Gastrocnemius medialis (tissue), 4 donors: ENCODE data around the gene APLNR.

Experiments used
- POLR2A ChIP-seq, 2 donors: fragments of 450-650 bp; IDR thresholded peaks; one replicate each; pipeline ENCODE4 v1.6.1; 2017; ENCODE audit warnings: antibody characterized with exemption in 2 of 2, mild to moderate bottlenecking in 2 of 2, moderate library complexity in 2 of 2
- TF ChIP-seq, protein P1 (sequence below), 5 experiments: fragments of 450-650 bp in 3 of 5; fragments of 200-600 bp in 2 of 5; sonication (generic) in 2 of 5; IDR thresholded peaks in 4 of 5; conservative IDR thresholded peaks in 1 of 5; 1 replicate in 4 of 5; 2 replicates in 1 of 5; pipeline ENCODE4 v1.5.1; 2016 to 2019; ENCODE audit warnings: antibody characterized with exemption in 5 of 5, mild to moderate bottlenecking in 3 of 5, moderate library complexity in 3 of 5

DNA sequence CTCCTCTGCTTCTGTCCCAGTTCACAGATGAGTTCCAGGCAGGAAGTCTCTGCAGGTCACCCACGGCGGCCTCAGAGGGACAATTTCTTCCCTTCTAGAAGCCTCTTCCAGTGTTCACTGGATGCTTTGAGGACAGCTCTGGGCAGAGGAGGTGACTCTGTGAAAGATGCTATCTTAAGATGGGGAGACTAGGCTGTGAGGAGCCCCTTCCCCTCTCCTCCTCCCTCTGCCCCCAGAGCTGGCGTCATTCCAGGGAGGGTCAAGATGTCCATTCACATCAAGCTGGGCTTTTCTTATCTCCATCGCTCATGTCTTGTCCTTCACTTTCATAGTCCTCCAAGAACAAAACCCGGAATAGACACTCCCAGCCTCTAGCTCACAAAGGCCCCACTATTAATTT lies 3.3 kb downstream of the APLNR start:
- TF ChIP-seq, protein P1, sequence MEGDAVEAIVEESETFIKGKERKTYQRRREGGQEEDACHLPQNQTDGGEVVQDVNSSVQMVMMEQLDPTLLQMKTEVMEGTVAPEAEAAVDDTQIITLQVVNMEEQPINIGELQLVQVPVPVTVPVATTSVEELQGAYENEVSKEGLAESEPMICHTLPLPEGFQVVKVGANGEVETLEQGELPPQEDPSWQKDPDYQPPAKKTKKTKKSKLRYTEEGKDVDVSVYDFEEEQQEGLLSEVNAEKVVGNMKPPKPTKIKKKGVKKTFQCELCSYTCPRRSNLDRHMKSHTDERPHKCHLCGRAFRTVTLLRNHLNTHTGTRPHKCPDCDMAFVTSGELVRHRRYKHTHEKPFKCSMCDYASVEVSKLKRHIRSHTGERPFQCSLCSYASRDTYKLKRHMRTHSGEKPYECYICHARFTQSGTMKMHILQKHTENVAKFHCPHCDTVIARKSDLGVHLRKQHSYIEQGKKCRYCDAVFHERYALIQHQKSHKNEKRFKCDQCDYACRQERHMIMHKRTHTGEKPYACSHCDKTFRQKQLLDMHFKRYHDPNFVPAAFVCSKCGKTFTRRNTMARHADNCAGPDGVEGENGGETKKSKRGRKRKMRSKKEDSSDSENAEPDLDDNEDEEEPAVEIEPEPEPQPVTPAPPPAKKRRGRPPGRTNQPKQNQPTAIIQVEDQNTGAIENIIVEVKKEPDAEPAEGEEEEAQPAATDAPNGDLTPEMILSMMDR (IDR thresholded peaks at IDR 0.05 in 4 of 5, conservative IDR thresholded peaks at IDR 0.05 in 1 of 5), result no peak
- TF ChIP-seq POLR2A (IDR thresholded peaks at IDR 0.05), result no peak
